Glutamatergic neuron (in vitro differentiated cells): ENCODE measurements around the gene SEC14L2. TPM values are rescaled to one million over a fixed set of nuclear protein-coding genes. Genes with fewer than 3 reads are reported as not detected.
A peak's percentile ranks its signal among the peaks of the same experiment; 100 is the strongest.

Source experiments
- DNase-seq: peaks from one replicate; pipeline ENCODE4 v3.0.0; 2022
- H3K27ac Mint-ChIP-seq: one replicate; pipeline ENCODE4 v1.8.0; 2020; ENCODE audit warnings: mild to moderate bottlenecking, mixed read lengths, inconsistent platforms; ENCODE audit not compliant: unreplicated experiment
- H3K27me3 Mint-ChIP-seq: one replicate; pipeline ENCODE4 v1.8.0; 2020; ENCODE audit warnings: mild to moderate bottlenecking, moderate library complexity, mixed read lengths, inconsistent platforms; ENCODE audit not compliant: unreplicated experiment
- H3K36me3 Mint-ChIP-seq: one replicate; pipeline ENCODE4 v1.8.0; 2020; ENCODE audit warnings: mild to moderate bottlenecking, mixed read lengths, inconsistent platforms; ENCODE audit not compliant: unreplicated experiment
- H3K4me1 Mint-ChIP-seq: one replicate; pipeline ENCODE4 v1.8.0; 2020; ENCODE audit warnings: mild to moderate bottlenecking, low read depth, mixed read lengths, inconsistent platforms; ENCODE audit not compliant: unreplicated experiment
- H3K4me3 Mint-ChIP-seq: one replicate; pipeline ENCODE4 v1.8.0; 2020; ENCODE audit warnings: mild to moderate bottlenecking, mixed read lengths, inconsistent platforms; ENCODE audit not compliant: unreplicated experiment
- H3K9me3 Mint-ChIP-seq: one replicate; pipeline ENCODE4 v1.8.0; 2020; ENCODE audit warnings: mild to moderate bottlenecking, moderate library complexity, mixed read lengths, inconsistent platforms; ENCODE audit not compliant: unreplicated experiment
- CTCF ChIP-seq: fragments of 200-600 bp; sonication (generic); IDR thresholded peaks from one replicate; pipeline ENCODE4 v1.5.0; 2021; ENCODE audit not compliant: partially characterized antibody, unreplicated experiment
- total RNA-seq: library from RNA; stranded (reverse); fragmentation: NEBNext Ultra II Directional; extraction: Animal tissue kit (Norgen Biotek cat#: 25700); gene quantifications from one replicate; pipeline ENCODE4 v1.2.1, GENCODE V29; 2021; ENCODE audit not compliant: unreplicated experiment

The SEC14L2 gene
- total RNA-seq, 1 donor from 2014 or later, result 0.76 TPM

- peaks cover 10% of the 10 kb centered on the region for H3K4me1 Mint-ChIP-seq
- no peak overlapping the region for H3K4me3 Mint-ChIP-seq
- no peak for TF ChIP-seq CTCF
- H3K9me3 Mint-ChIP-seq, result peaks cover 7% of the 10 kb centered on the region
- H3K36me3 Mint-ChIP-seq, result peaks cover 4% of the 10 kb centered on the region
- H3K27ac Mint-ChIP-seq, result no peak overlapping the region
- H3K27me3 Mint-ChIP-seq, result peaks cover 7% of the 10 kb centered on the region
- DNase-seq, result no peak
Measured at GRCh38 chr22:30438559-30438958, 41.7 kb downstream of the SEC14L2 start.

GRCh38 chr22:30439226-30439625 is 42.4 kb downstream of the SEC14L2 start:
- Mint-ChIP-seq H3K27ac (no peak overlapping the region), H3K4me1 (peaks cover 13% of the 10 kb centered on the region), H3K4me3 (no peak overlapping the region), H3K9me3 (peaks cover 6% of the 10 kb centered on the region), H3K36me3 (peaks cover 4% of the 10 kb centered on the region), H3K27me3 (peaks cover 7% of the 10 kb centered on the region)
- DNase-seq, result no peak
- TF ChIP-seq CTCF, result no peak

- peaks cover 6% of the 10 kb centered on the region for H3K9me3 Mint-ChIP-seq
- H3K36me3 Mint-ChIP-seq, result peaks cover 4% of the 10 kb centered on the region
- no peak overlapping the region for H3K27ac Mint-ChIP-seq
- peaks cover 13% of the 10 kb centered on the region for H3K4me1 Mint-ChIP-seq
- peaks cover 7% of the 10 kb centered on the region for H3K27me3 Mint-ChIP-seq
- TF ChIP-seq CTCF, result no peak
- H3K4me3 Mint-ChIP-seq, result no peak overlapping the region
- no peak for DNase-seq
Measured at GRCh38 chr22:30439836-30440235, 43.0 kb downstream of the SEC14L2 start.

- Mint-ChIP-seq H3K4me3 (peak overlapping the region; percentile 72), H3K27me3 (peaks cover 7% of the 10 kb centered on the region), H3K27ac (peak overlapping the region; percentile 71), H3K4me1 (peaks cover 16% of the 10 kb centered on the region), H3K9me3 (peaks cover 4% of the 10 kb centered on the region), H3K36me3 (no peaks in the 10 kb centered on the region)
- peak; percentile 27 for DNase-seq
- no peak for TF ChIP-seq CTCF
Measured at GRCh38 chr22:30441088-30441487, 44.3 kb downstream of the SEC14L2 start.

GRCh38 chr22:30444632-30445437 is 48.0 kb downstream of the SEC14L2 start:
- TF ChIP-seq CTCF, result peak; percentile 90
- peak overlapping the region; percentile 86 for H3K27ac Mint-ChIP-seq
- peaks cover 16% of the 10 kb centered on the region for H3K4me1 Mint-ChIP-seq
- H3K27me3 Mint-ChIP-seq, result peaks cover 9% of the 10 kb centered on the region
- DNase-seq, result peak; percentile 84
- no peak overlapping the region for H3K4me3 Mint-ChIP-seq
- H3K9me3 Mint-ChIP-seq, result peaks cover 2% of the 10 kb centered on the region
- no peaks in the 10 kb centered on the region for H3K36me3 Mint-ChIP-seq
